K562 (cell line): ENCODE data around the gene KCP. TPM values are rescaled to one million over a fixed set of nuclear protein-coding genes. Genes with fewer than 3 reads are reported as not detected.

Experiments
- ATAC-seq: fragments of 200-7000 bp; cut with Tn5 transposase; 3 replicates; pipeline ENCODE4 v1.9.1; 2020; ENCODE audit warnings: moderate library complexity
- BruUV-seq: library from RNA; stranded (reverse); fragments of 400-500 nt; replicated peaks from 2 replicates; lab custom pipeline; 2021; lab: Mats Ljungman, UMichigan
- CTCF ChIA-PET: fragments of 300-600 bp; formaldehyde crosslinking; extraction: SDS; loops from one replicate; lab custom pipeline; 2021; ENCODE audit warnings: low intra/inter-chr PET ratio; lab: Yijun Ruan, JAX
- POLR2A ChIA-PET: fragments of 300-600, 350-650 bp; sonication (Branson Sonifier 250); formaldehyde crosslinking; extraction: SDS; loops from one replicate; lab custom pipeline; 2021; ENCODE audit warnings: antibody characterized with exemption, inconsistent platforms; lab: Yijun Ruan, JAX
- DNase-seq, 4 experiments: peaks; one replicate each; pipeline versions ENCODE4 v3.0.0 to v3.0.0-alpha.2; 2011 to 2018; ENCODE audit warnings: low spot score in 3 of 4, mixed read lengths in 3 of 4; ENCODE audit errors: extremely low read depth in 1 of 4
- FAIRE-seq: peaks from 2 replicates; lab custom pipeline; 2011; peaks lifted over from hg19 to GRCh38; lab: Jason Lieb, UNC
- H2AFZ ChIP-seq: 2 replicates; pipeline ENCODE4 v1.6.0; 2011; ENCODE audit warnings: low read depth, low read length, control low read depth, inconsistent platforms
- H3K27ac ChIP-seq: fragments of 200-600 bp; 3 replicates; pipeline ENCODE4 v1.8.0; 2011; ENCODE audit warnings: low read depth, mild to moderate bottlenecking, control low read depth, inconsistent platforms, low read length, moderate library complexity, mixed read lengths; ENCODE audit errors: extremely low read depth
- H3K27me3 ChIP-seq, 2 experiments: fragments of 300-600 bp in 1 of 2; 2 replicates in 1 of 2; 3 replicates in 1 of 2; pipeline versions ENCODE4 v1.6.0 to v1.8.0; 2011; ENCODE audit warnings: inconsistent platforms in 2 of 2, low read length in 2 of 2, mild to moderate bottlenecking in 1 of 2, mixed read lengths in 1 of 2, moderate library complexity in 1 of 2; ENCODE audit not compliant: control insufficient read depth in 2 of 2, insufficient read depth in 2 of 2
- H3K36me3 ChIP-seq: fragments of 300-600 bp; 3 replicates; pipeline ENCODE4 v1.8.0; 2011; ENCODE audit warnings: mild to moderate bottlenecking, low read length, inconsistent platforms; ENCODE audit not compliant: control insufficient read depth, insufficient read depth
- H3K4me1 ChIP-seq, 2 experiments: fragments of 200-600 bp in 1 of 2; replicated peaks in 1 of 2; 2 replicates in 1 of 2; 3 replicates in 1 of 2; pipeline versions ENCODE4 v1.5.1 to v1.8.0; 2011; ENCODE audit warnings: inconsistent platforms in 2 of 2, low read length in 2 of 2, mild to moderate bottlenecking in 1 of 2, mixed read lengths in 1 of 2, moderate library complexity in 1 of 2; ENCODE audit not compliant: control insufficient read depth in 2 of 2, insufficient read depth in 2 of 2
- H3K4me2 ChIP-seq: 2 replicates; pipeline ENCODE4 v1.6.1; 2011; ENCODE audit warnings: low read length, control low read depth, inconsistent platforms, mixed read lengths; ENCODE audit not compliant: insufficient read depth
- H3K4me3 ChIP-seq: fragments of 200-600 bp; sonication (generic), shearing (Covaris generic); 2 replicates; pipeline ENCODE4 v1.5.1; 2016; ENCODE audit warnings: control low read depth, inconsistent platforms
- H3K79me2 ChIP-seq: fragments of 200-600 bp; 3 replicates; pipeline ENCODE4 v1.8.0; 2011; ENCODE audit warnings: low read length, inconsistent platforms; ENCODE audit not compliant: control insufficient read depth, insufficient read depth
- H3K9ac ChIP-seq, 2 experiments: 2 replicates each; pipeline versions ENCODE4 v1.6.0 to v1.6.1; 2011; ENCODE audit warnings: low read depth in 2 of 2, low read length in 2 of 2, control low read depth in 1 of 2, inconsistent platforms in 1 of 2, mild to moderate bottlenecking in 1 of 2, mixed read lengths in 1 of 2; ENCODE audit not compliant: insufficient read depth in 1 of 2
- H3K9me1 ChIP-seq: one replicate; pipeline ENCODE4 v1.6.0; 2011; ENCODE audit warnings: inconsistent platforms, mild to moderate bottlenecking, low read length, moderate library complexity; ENCODE audit not compliant: control insufficient read depth, insufficient read depth
- H3K9me3 ChIP-seq: replicated peaks from 2 replicates; pipeline ENCODE4 v1.5.1; 2011; ENCODE audit warnings: low read depth, low read length, inconsistent platforms; ENCODE audit not compliant: control insufficient read depth, insufficient read depth
- H4K20me1 ChIP-seq: replicated peaks from 2 replicates; pipeline ENCODE4 v1.6.1; 2011; ENCODE audit warnings: low read length, inconsistent platforms, mixed read lengths; ENCODE audit not compliant: control insufficient read depth, insufficient read depth
- ADNP ChIP-seq: fragments of 200-800 bp; sonication (Bioruptor generic); IDR thresholded peaks from 2 replicates; pipeline ENCODE4 v1.6.1; 2016; ENCODE audit warnings: missing genetic modification characterization, missing compliant biosample characterization
- POLR2AphosphoS5 ChIP-seq: IDR thresholded peaks from 2 replicates; pipeline ENCODE4 v1.6.1; 2011; ENCODE audit warnings: mild to moderate bottlenecking, low read depth, low read length, moderate library complexity; ENCODE audit not compliant: control insufficient read depth, insufficient read depth
- RBFOX2 ChIP-seq: fragments of 200-400 bp; formaldehyde crosslinking; IDR thresholded peaks from 2 replicates; pipeline ENCODE4 v1.6.1; 2017; ENCODE audit warnings: low read depth, mild to moderate bottlenecking, low read length, moderate library complexity
- TFAP4 ChIP-seq: sonication (generic); formaldehyde crosslinking; IDR thresholded peaks from 2 replicates; pipeline ENCODE4 v1.8.0; 2022; ENCODE audit warnings: missing genetic modification reagents, mild to moderate bottlenecking, moderate library complexity, borderline replicate concordance
- WGBS: fragments of 100-300 bp; shearing (Covaris generic); methylation state at CpG from one replicate; pipeline ENCODE4 v1.1.6; 2016; ENCODE audit warnings: low coverage, mixed read lengths; ENCODE audit not compliant: insufficient coverage; ENCODE audit errors: missing lambda C conversion rate; 5-methylcytosine and 5-hydroxymethylcytosine counted together
- in situ Hi-C: fragments of 300-500 bp; cut with MboI; formaldehyde crosslinking; loops from 4 replicates; pipeline ENCODE4 v1.15.0; 2018; ENCODE audit warnings: inconsistent platforms, mixed read lengths
- intact Hi-C: fragments of 100-400 bp; cut with micrococcal nuclease; formaldehyde crosslinking; loops from 2 replicates; pipeline ENCODE4 v1.14.2; 2022
- polyA plus RNA-seq, 8 experiments: library from polyadenylated mRNA; depleted of rRNA in 4 of 8; stranded (reverse) in 5 of 8; unstranded in 3 of 8; fragments of >200 nt; fragmentation: Nextera tagmentation in 2 of 8; fragmentation: Illumina TruSeq in 1 of 8; extraction: Ambion mirVana in 2 of 8; extraction: Trizol in 1 of 8; gene quantifications; 2 replicates each; pipeline versions ENCODE4 v1.2.1 to v1.2.3, GENCODE V29; 2011 to 2014; ENCODE audit warnings: inconsistent platforms in 1 of 8, missing spikeins in 1 of 8
- total RNA-seq, 7 experiments: library from RNA; depleted of rRNA in 6 of 7; stranded (reverse); fragments of >200 nt in 6 of 7; fragmentation: Illumina TruSeq in 2 of 7; extraction: Trizol in 2 of 7; gene quantifications; 2 replicates each; pipeline versions ENCODE4 v1.2.1 to v1.2.3, GENCODE V29; 2011 to 2021; ENCODE audit warnings: low replicate concordance in 1 of 7

KCP gene
- total and polyA plus RNA-seq, 9 of the 15 experiments (the other 6 are each of a cell fraction or from before 2014, with no cell fraction given) = 0.06 to 0.17 (median 0.12) TPM; not detected in 3

DNA sequence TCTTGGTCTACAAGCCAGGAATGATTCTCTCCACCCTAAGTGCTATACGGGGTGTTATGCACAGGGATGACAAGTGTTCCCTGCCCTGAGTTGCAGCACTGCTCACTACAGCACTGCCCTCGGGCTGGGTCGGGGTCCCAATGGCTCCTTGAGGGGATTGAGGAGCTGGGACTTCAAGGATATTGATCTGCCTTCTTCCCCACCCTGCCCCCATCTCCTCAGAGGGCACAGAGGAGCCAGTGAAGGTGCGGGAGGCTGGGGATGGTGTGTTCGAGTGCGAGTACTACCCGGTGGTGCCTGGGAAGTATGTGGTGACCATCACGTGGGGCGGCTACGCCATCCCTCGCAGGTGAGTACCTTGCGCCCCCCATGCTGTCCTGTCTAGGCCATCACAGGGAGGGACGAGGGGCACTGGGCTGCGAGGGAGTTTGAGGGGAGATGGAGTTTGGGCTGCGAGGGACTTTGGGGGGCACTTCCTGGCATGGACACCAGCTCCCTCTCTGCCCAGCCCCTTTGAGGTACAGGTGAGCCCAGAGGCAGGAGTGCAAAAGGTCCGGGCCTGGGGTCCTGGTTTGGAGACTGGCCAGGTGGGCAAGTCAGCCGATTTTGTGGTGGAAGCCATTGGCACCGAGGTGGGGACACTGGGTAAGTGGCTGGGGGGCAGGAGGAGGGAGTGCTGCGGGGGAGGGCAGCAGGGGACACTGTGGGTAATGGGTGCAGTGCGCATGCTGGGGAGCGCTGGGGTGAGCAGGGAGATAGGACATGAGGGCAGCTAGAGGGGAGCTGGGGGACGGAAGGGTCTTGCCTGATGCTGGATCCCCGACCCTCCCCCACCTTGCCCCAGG is 70.0 kb downstream of the KCP start:
- 93% methylated on average over 18 of the region's 23 CpGs for WGBS
- H3K4me2 ChIP-seq = no peak overlapping the region
- H3K9me3 ChIP-seq = no peaks in the 10 kb centered on the region
- CTCF ChIA-PET = interaction anchor here (1.1 kb wide), 1 partner anchor 40 kb away, joined by 8 read pairs; no protein-coding TSS in a partner anchor
- peaks cover 0 to 56% of the 10 kb centered on the region in 2 experiments; a peak in 2 of 5 replicates for H3K4me1 ChIP-seq
- in situ Hi-C loops = no loop called here
- no peak for FAIRE-seq
- peak overlapping the region in 1 of 2 experiments; percentile 8; a peak in 1 of 4 replicates for H3K9ac ChIP-seq
- intact Hi-C loops = no loop called here
- peaks cover 100% of the 10 kb centered on the region; the same call in 2 of the 3 replicates for H3K36me3 ChIP-seq
- no peak for DNase-seq
- no peaks in the 10 kb centered on the region for H3K27me3 ChIP-seq
- no peak overlapping the region for H2AFZ ChIP-seq
- peaks cover 25% of the 10 kb centered on the region for H4K20me1 ChIP-seq
- POLR2A ChIA-PET = interaction anchor here (0.5 to 4.0 kb wide), 7 partner anchors 8 to 145 kb away, joined by 3 to 31 read pairs (median 3); no protein-coding TSS in a partner anchor
- no peak overlapping the region for H3K27ac ChIP-seq
- peak; percentile 67 for TF ChIP-seq RBFOX2
- no peak for TF ChIP-seq ADNP (tag)
- peak; percentile 7; the same call in 1 of the 2 replicates for TF ChIP-seq POLR2AphosphoS5
- TF ChIP-seq TFAP4 = 0 out of 2 replicates have a peak, but pooled peaks have one; percentile 7
- TF ChIP-seq, all 486 proteins: peak for 3
- ATAC-seq = no peak
- no peaks in the 10 kb centered on the region for H3K79me2 ChIP-seq
- H3K4me3 ChIP-seq = no peak overlapping the region
- H3K9me1 ChIP-seq = peaks cover 10% of the 10 kb centered on the region
- BruUV-seq = TSS peak; percentile 16
